Fibroblast of the aortic adventitia (primary cell): Measurements from ENCODE around the gene ADARB2. TPM values are rescaled to one million over a fixed set of nuclear protein-coding genes. Genes with fewer than 3 reads are reported as not detected.

Experiments
- DNase-seq: peaks from one replicate; pipeline ENCODE4 v3.0.0-alpha.2; 2010; ENCODE audit warnings: low read depth
- H3K4me3 ChIP-seq: 2 replicates; pipeline ENCODE4 v1.5.1; 2011; ENCODE audit warnings: low read depth, mild to moderate bottlenecking, control low read depth, low read length, moderate library complexity
- CTCF ChIP-seq: IDR thresholded peaks from 2 replicates; pipeline ENCODE4 v1.5.1; 2011; ENCODE audit warnings: mild to moderate bottlenecking, low read length, control low read depth, inconsistent platforms; ENCODE audit not compliant: insufficient read depth
- total RNA-seq: library from RNA; depleted of rRNA; stranded (reverse); fragments of >200 nt; gene quantifications from 2 replicates; pipeline ENCODE4 v1.2.3, GENCODE V29; 2012; ENCODE audit warnings: low replicate concordance

The ADARB2 gene
- total RNA-seq, 1 donor, result not detected

GRCh38 chr10:1295756-1296480 is 441.4 kb downstream of the ADARB2 start:
- TF ChIP-seq CTCF, result no peak
- H3K4me3 ChIP-seq, result no peak overlapping the region
- no peak for DNase-seq

- no peak for TF ChIP-seq CTCF
- H3K4me3 ChIP-seq, result no peak overlapping the region
- no peak for DNase-seq
Observed at GRCh38 chr10:1294748-1295147, 442.6 kb downstream of the ADARB2 start.

GRCh38 chr10:1293636-1294435 is 443.5 kb downstream of the ADARB2 start:
- no peak overlapping the region for H3K4me3 ChIP-seq
- TF ChIP-seq CTCF, result no peak
- DNase-seq, result no peak

GRCh38 chr10:1293157-1293556 is 444.2 kb downstream of the ADARB2 start:
- no peak for TF ChIP-seq CTCF
- no peak for DNase-seq
- H3K4me3 ChIP-seq, result no peak overlapping the region

- DNase-seq, result no peak
- no peak overlapping the region for H3K4me3 ChIP-seq
- TF ChIP-seq CTCF, result no peak
Observed at GRCh38 chr10:1292611-1293031, 444.7 kb downstream of the ADARB2 start.

- TF ChIP-seq CTCF, result no peak
- no peak for DNase-seq
- no peak overlapping the region for H3K4me3 ChIP-seq
Observed at GRCh38 chr10:1291178-1292090, 445.9 kb downstream of the ADARB2 start.
